Stimulated activated CD4-positive, alpha-beta T cell treated with anti-CD3 and anti-CD28 coated beads, Interleukin-4, amount 100 ng/mL, for 24 hours (primary cell): ENCODE data around the gene TMEM135.
"Not testable (repeated sequence)": the region's sequence is repeated elsewhere in the genome, so short reads cannot be mapped to it uniquely, and the experiment has no call there.

Experiments used
- DNase-seq: peaks from one replicate; pipeline ENCODE4 v3.0.0-alpha.2; 2020

The TMEM135 gene

GRCh38 chr11:87263979-87264378 is 226.2 kb downstream of the TMEM135 start:
- DNase-seq: no peak

DNA sequence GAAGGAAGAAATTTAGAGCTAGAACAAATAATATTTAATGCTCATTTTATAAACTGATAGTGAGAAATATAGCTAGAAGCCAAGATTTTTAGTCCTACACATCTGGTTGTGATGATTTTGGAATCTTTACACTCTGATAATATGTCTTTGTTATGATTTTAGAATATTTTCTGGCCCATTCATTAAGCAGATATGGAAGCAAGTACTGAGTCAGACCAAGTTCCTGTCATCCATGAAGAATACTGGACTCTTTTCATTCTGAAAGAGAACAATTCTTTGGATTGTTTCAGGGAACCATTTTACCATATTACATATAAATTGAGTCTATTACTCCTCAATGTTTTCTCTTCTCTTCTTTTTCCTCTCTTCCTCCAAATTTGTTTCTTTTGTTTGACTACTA is 227.4 kb downstream of the TMEM135 start:
- DNase-seq: no peak

DNA sequence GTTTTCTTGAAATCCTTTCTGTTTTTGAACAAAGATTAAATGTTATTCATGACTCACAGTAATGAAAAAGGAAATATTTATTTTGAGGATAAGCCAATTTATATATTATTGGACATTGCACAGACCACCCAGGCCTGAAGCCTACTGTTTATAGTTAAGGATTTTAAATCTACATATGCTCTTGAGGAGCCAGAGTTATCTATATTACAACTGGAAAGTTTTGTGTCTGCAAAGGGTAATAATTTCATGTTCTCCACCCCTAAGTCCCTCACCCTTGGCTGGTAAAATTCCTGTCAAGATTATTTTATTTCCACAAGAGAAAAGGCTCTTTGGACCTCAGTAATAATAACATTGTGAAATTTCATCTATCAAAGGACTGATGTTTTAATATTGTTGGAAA is 228.2 kb downstream of the TMEM135 start:
- no peak for DNase-seq

DNA sequence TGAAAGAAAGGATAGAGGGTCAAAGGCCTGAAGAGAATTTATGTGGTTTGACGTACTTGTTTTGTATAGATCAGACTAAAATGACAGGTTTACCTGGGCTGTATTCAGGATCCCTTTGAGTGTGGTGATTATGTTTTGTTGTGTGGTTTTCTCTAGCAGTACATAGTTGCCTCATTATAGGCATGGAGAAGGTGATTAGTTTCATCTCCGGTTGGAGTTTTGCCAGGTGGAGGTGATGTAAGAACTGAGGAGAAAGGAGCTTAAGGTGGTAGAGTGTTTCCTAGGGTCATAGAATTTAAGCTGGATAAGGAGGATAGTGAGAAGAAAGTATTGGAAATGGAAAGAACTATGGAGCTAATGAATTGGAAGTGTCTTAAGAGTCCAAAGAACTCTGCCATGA is 229.0 kb downstream of the TMEM135 start:
- DNase-seq: no peak

- DNase-seq: not testable (repeated sequence)
Measured at GRCh38 chr11:87271951-87272350, 234.2 kb downstream of the TMEM135 start.

DNA sequence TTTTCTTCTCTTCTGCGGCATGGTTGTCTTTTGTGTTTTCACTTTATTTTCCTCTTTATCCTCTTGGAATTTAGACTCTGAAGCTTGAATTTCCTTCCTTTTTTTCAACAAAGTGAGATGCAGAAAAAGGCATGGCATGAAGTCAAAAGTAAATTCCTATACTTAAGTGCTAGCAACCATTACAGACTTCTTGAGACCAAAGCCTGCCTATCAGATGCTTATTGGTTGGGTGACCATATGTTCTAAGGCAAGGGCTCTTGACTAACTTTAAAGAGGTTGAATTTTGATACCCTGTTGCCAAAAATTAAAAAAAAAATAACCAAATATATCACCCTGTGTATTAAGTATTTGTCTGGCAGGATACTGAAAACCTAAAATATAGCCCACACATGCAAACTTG is 237.4 kb downstream of the TMEM135 start:
- DNase-seq: no peak

DNA sequence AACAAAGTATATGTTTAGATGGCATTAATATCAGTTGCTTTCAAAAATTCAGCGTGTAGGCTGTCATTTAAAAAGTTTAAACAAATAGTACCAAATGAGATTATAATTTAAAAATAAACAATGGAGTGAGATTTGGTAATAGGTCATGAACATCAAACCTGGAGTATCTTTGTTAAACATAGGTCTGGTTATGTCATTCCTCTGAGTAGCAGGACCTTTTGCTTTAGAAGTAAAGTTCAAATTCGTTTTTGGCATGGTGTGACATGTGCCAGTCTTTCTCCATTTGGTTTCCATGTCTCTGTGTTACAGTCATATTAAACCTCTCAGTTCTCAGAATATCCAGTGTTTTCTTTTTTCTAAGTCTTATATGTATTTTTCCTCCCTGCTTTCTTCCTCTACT is 242.4 kb downstream of the TMEM135 start:
- no peak for DNase-seq

DNA sequence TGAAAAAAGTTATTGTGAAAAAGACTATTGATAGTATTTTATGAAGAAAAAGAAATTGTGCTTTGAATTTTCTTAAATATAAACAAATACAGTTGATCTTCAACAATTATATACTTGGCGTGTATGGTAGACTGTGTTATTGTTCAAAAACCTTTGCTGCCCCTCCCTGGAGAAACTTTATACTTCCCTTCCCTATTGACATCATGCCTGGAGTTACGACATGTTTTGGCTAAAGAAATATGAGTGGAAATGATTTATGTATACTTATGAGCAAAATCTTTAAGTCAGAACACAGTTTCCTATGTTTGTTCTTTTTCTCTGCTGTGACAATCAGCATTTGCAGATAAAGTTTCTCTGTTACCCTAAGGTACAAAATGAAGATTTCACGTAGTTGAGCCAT is 243.8 kb downstream of the TMEM135 start:
- no peak for DNase-seq

DNA sequence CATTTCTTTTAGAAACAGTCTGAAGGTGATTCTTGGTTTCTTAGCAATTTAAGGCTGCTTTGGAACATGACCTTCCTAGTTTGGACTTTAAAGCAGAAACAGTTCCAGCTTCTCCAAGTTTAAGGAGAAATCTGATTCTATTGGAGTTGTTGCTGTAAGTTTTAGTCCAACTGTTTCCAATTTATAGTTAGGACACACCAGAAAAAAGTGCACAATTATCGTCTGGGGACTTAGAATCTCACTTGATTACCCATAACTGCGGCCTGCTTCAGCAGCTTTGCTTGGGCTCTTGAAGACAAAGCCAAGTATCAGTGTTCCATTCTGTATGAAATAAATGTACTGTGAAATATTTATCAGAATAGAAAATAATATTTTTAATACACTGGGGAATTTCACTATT is 246.6 kb downstream of the TMEM135 start:
- DNase-seq: no peak

- not testable (repeated sequence) for DNase-seq
Measured at GRCh38 chr11:87285674-87286073, 247.9 kb downstream of the TMEM135 start.

- no peak for DNase-seq
Measured at GRCh38 chr11:87286338-87286737, 248.6 kb downstream of the TMEM135 start.

DNA sequence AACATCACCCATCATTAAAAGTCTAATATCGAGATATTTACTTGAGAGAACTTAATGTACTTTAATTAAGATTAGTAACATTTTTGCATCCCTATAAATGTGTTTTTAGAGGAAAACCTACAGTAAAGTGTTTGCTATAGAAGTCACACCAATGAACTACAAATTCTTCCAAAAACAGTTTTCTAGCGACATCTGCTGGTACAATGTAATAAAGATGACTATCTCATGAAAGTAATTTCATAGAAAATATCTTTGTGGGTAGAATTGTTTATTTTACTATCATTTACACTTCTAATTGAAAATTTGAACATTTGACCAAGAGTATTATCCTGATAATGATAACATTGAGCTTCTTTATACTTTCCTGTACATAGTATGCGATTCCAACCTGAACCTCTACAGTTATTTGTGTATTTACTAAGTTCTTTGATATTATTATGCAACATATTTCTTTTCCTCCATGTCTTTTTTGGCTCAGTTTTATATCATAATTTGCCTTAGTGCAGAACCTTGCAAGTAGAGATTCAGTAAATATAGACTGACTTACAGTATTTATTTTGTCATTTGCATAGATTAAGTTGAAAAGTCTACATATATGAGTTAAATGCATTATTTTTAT is 252.7 kb downstream of the TMEM135 start:
- no peak for DNase-seq

DNA sequence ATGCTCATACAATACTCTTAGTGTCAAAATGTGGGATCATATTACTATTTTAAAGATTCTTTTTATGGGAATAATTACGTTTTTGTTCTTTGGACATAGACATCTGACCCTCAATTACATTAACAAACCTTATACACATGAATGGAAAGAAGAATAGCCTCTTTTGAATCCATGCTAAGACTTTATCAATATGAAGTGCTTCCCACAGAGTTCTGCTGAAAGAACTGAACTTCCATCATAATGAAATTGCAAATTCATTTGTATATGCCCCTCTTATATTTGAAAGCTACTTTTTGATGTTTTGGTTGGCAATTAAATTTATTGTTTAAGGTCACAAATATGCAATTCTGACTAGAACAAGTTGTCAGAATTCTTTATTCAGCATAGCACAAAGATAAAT is 254.9 kb downstream of the TMEM135 start:
- no peak for DNase-seq

DNA sequence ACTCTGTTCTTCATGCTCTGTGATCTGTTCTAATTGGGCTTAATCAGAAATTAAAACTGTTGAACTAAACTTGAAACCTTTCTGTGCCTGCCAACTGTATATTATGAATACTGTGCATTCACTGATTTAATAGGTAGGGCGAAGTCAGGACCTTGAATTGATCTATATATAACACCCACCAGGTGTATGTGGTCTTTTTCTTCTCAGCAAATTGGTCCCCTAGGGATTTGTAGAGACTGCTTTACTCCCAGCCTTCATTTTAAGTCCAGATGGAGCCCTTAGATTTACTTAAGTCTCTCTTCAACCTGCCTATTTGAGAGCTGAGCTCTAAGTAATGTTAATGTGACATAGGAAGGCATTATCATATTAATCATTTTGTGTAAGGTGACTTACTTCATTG is 257.5 kb downstream of the TMEM135 start:
- no peak for DNase-seq

GRCh38 chr11:87296627-87297026 is 258.9 kb downstream of the TMEM135 start:
- DNase-seq: no peak

DNA sequence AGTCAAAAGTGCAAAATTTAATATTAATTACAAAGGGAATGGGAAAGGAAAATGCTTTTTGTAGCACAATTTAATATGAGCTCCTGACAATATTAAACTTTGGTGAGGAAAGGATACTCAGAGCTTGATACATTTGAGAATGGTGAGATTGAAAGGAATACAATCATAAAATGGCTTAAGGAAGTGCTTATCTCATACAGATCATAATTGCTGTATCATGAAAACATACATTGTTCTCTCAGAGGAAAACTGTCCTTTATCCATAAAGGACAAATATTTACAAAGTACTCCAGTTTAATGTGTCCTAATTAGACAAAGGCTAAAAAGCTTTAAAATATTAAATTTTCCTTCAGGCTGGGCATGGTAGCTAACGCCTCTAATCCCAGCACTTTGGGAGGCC is 260.4 kb downstream of the TMEM135 start:
- no peak for DNase-seq

DNA sequence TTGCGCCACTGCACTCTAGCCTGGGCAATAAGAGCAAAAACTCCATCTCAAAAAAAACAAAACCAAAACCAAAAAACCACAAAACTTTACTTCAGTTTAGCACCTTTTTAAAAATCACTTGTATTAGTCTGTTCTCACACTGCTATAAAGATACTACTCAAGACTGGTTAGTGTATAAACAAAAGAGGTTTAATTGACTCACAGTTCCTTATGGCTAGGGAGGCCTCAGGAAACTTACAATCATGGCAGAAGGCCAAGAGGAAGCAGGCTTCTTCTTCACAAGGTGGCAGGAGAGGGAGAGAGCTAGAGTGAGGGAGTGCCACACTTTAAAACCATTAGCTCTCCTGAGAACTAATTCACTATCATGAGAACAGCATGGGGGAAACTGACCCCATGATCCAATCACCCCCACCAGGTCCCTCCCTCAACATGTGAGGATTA is 261.3 kb downstream of the TMEM135 start:
- no peak for DNase-seq

DNA sequence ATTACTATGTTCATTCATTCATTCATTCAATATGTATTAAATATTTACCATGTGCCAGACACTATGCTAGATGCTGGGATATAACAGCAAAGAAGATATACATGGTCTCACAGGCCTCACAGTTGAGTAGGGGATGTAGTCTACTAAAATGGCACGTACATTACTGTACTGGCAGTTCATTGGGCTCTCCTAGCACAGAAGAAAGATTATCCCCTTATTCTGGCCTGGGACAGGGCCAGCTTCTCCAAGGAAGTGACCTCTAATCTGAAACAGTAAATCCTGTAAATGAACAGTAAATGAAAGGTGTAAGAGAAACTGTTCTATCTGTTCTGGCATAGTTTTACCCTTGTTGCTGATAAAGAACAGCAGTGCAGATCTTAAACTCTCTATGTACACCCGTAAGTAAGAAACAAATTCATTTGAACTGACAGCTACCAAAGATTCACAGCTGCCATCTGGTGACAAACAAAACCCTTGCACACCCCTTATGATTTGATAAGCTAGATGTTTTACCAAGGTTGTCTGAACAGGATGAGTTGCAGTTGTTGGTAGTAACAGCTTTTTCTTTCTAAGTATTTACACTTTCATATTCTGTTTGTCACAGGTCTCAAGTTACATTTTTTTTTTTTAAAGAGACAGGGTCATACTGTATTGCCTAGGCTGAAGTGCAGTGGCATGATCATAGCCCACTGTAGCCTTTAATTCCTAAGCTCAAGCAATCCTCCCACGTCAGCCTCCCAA is 263.1 kb downstream of the TMEM135 start:
- DNase-seq: no peak

- no peak for DNase-seq
Measured at GRCh38 chr11:87301785-87302540, 264.2 kb downstream of the TMEM135 start.

GRCh38 chr11:87304412-87304811 is 266.7 kb downstream of the TMEM135 start:
- no peak for DNase-seq

DNA sequence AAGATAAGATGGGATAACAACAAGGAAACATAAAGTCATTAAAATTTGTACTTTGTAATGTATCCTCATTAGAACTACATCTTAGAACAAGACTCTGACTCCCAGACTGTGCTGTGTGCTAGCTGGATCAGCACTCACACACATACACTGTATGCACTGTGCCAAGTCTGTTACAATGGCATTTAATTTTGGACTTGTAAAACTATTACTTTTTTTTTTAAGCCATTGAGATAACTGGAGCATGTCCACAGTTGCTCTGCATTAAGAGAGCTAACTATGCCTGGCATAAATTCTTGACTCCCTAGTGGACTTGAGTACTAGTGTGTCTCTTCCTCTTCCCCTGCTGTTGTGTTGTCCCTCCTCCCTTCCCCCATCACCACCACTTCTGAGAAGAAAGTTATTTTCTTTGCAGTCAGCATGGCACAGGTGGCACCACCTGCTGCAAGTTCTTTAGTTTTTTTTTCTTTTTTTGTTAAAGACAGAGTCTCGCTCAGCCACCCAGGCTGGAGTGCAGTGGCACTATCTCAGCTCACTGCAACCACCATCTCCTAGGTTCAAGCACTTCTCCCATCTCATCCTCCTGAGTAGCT is 268.6 kb downstream of the TMEM135 start:
- no peak for DNase-seq

DNA sequence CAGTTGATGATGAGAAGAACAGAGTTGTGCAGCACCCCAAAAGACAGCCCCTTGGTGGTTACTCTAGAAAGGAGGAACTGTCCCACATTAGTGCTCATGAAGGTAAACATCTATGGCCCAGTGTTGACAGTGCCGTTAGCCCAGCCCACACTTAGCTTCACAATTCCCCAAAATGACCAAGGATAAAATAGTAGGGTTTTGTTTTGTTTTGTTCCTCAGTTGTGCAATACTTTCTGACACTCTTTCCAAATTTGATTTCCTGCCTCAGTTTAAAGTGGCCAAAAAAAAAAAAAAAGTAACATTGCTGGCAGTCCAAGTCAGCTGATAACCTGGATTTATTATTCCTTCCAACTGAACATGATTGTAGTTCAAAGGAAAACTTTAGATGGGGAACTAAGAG is 269.4 kb downstream of the TMEM135 start:
- no peak for DNase-seq

DNA sequence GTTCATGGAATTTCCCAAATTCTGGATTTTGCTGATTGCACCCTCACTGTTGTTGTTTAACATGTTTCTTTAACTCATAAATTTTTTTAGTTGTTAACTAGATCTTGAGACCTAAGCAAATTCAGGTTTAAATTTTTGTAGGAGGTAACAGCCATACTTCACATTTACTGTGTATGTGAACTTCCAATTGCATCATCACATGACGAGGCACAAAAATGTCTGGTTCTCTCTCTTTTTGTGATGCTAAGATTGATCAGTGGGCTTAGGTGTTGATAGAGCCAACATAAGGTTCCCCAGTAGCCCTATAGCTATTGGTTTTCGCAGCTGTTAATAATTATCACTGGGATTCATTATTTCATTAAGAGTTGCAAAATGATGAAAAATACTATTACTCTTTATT is 277.5 kb downstream of the TMEM135 start:
- no peak for DNase-seq

- DNase-seq: no peak
Measured at GRCh38 chr11:87316491-87316890, 278.8 kb downstream of the TMEM135 start.
